AG04449 (cell line): Measurements from ENCODE around the gene RRP8.

Experiments
- CTCF ChIA-PET: fragments of 350-600 bp; formaldehyde crosslinking; extraction: SDS; loops from one replicate; lab custom pipeline; 2021; ENCODE audit warnings: antibody characterized with exemption; lab: Yijun Ruan, JAX
- POLR2A ChIA-PET: fragments of 400-600, 350-600 bp; formaldehyde crosslinking; extraction: SDS; loops from one replicate; lab custom pipeline; 2020; ENCODE audit warnings: antibody characterized with exemption, inconsistent platforms; lab: Yijun Ruan, JAX
- DNase-seq: peaks from one replicate; pipeline ENCODE4 v3.0.0-alpha.2; 2010; ENCODE audit warnings: low read depth, low spot score
- H3K4me3 ChIP-seq: 2 replicates; pipeline ENCODE4 v1.5.1; 2011; ENCODE audit warnings: low read depth, mild to moderate bottlenecking, control low read depth, low read length
- TF ChIP-seq, protein P1 (sequence below): IDR thresholded peaks from one replicate; pipeline ENCODE4 v1.5.1; 2011; ENCODE audit warnings: mild to moderate bottlenecking, moderate library complexity, low read length, control low read depth, inconsistent platforms; ENCODE audit not compliant: insufficient read depth; ENCODE audit errors: missing control alignments

The RRP8 gene

DNA sequence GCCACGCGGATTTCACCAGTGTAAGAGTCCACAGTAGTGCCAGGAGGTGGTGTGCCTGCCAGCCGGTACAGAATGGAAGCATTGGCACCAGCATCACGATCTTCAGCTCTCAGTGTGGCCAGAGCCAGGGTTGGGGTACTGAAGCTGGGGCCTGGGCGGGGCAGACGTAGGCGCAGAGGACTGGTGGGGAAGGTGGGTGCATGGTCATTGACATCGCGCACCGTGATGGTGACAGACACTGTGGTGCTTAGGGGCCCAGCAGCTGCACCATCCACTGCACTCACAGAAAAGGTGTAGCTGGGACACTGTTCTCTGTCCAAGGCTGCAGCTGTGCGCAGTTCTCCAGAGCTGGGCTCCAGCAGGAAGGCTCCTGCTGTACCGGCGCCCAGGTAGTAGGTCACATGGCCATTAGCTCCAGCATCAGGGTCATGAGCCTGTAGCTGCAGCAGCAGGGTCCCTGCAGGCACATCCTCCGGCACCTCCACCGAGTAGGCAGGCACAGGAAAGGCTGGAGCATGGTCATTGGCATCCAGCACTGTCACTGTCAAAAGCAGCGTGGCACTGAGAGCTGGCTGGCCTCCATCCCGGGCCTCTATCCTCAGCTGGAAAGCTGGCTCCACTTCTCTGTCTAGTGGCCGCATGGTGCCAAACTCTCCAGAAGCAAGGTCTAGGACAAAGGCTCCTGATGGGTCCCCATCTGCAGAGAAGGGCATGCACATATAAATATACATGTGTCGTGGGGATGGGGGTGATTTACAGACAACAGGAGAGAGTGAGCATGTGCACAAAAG lies 23.8 kb upstream of the RRP8 start:
- H3K4me3 ChIP-seq, result no peak overlapping the region
- CTCF ChIA-PET, result interaction anchor here (1.2 kb wide), 1 partner anchor 8 kb away, joined by 3 read pairs; the partner anchor contains the start of gene TPP1
- POLR2A ChIA-PET, result interaction anchor here (0.8 kb wide), 1 partner anchor 9 kb away, joined by 3 read pairs; no protein-coding TSS in a partner anchor
- TF ChIP-seq, protein P1, sequence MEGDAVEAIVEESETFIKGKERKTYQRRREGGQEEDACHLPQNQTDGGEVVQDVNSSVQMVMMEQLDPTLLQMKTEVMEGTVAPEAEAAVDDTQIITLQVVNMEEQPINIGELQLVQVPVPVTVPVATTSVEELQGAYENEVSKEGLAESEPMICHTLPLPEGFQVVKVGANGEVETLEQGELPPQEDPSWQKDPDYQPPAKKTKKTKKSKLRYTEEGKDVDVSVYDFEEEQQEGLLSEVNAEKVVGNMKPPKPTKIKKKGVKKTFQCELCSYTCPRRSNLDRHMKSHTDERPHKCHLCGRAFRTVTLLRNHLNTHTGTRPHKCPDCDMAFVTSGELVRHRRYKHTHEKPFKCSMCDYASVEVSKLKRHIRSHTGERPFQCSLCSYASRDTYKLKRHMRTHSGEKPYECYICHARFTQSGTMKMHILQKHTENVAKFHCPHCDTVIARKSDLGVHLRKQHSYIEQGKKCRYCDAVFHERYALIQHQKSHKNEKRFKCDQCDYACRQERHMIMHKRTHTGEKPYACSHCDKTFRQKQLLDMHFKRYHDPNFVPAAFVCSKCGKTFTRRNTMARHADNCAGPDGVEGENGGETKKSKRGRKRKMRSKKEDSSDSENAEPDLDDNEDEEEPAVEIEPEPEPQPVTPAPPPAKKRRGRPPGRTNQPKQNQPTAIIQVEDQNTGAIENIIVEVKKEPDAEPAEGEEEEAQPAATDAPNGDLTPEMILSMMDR, result no peak
- no peak for DNase-seq

DNA sequence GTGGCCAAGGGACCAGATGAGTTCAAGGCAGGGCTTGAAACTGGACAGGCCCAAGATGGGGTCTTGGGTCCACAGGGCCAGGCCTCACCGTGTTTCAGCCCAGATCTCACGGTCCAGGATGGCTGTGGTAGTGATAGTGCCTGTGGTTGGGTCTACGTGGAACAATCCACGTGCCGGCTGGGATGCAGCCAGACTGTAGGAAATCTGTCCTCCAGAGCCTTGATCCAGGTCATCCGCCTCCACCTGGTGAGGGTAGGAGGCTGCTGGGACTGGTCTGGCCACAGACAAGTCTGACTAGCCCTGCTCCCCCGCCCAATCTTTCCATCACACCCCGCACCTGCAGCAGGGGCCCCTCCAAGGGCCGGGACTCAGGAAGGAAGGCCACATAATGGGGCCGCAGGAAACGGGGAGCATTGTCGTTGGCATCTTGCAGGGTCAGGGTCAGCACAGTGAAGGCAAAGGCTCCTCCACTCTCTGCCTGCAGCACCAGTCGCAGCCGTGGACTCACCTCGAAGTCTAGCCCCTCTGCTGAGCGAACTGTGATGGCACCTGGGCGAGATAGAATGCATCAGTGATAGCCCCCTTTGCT lies 22.5 kb upstream of the RRP8 start:
- DNase-seq, result no peak
- POLR2A ChIA-PET, result no interaction called here
- no peak overlapping the region for H3K4me3 ChIP-seq
- CTCF ChIA-PET, result no interaction called here
- TF ChIP-seq, protein P1, result no peak

DNA sequence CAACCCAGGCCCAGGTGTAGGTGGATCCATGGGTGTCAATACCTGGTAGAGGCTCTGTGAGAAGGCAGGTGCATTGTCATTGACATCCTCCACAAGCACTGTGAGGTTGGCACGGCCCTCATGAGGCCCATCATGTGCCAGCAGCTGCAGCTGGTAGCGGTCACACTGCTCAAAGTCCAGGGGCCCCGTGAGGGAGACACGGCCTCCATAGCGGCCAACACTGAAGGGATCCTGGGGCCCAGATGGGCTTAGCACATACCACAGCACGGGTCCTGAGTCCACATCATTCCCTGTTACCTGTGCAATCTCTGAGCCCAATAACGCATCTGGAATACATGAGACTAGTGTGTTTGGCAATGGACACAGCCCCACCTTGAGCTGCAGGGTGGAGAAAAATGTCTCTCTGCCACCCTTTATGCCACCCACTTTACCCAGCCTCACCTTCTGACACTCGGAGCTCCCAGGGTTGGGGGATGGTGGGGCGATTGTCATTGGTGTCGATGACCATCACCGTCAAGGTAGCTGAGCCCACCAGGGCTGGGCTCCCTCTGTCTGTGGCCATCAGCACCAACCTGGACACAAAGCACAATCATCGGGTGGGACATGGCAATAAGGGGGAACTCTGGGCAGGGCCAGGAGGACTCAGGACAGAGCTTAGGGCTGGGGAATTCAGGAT lies 21.9 kb upstream of the RRP8 start:
- ChIA-PET POLR2A (no interaction called here), CTCF (no interaction called here)
- TF ChIP-seq, protein P1, result no peak
- no peak overlapping the region for H3K4me3 ChIP-seq
- no peak for DNase-seq

DNA sequence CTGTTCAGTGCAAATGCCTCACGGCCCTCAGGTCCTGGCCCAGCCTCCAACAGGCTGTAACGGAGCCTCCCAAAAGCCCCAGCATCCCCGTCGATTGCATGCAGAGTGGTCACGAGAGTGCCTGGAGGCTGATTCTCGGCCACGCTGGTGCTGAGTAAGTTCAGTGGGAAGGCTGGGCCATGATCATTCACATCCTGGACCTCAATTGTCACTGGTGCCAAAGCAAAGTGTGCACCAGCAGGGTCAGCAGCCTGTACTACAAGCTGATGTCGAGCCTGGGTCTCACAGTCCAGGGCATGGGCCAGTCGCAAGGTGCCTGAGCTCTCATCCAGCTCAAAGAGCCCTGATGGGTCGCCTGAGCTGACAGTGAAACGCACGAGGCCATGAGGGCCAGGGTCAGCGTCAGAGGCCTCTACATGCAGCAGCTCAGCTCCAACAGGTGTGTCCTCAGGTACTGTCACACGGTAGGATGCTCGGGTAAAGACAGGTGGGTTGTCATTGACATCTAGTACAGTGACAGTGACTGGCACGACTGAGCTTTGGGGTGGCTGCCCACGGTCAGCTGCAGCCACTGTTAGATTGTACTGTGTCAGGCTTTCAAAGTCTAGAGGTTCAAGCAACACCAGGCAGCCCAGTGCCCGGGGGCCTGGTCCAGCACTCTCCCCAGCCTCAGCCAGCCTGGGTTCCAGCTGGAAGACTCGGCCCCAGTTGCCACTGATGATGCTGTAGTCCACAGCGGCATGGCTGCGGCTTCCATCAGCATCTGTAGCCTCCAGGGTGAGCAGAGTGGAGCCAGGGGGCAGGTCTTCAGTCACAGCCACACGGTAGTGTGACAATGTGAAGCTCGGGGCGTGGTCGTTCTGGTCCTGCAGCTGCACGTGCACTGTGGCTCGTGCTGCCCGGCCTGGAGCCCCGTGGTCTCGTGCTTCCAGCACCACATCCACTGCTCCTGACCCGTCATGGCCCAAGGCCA lies 20.3 kb upstream of the RRP8 start:
- CTCF ChIA-PET, result interaction anchor here (1.0 kb wide), 1 partner anchor 60 kb away, joined by 3 read pairs; the partner anchor contains the start of gene MRPL17

More for the DNA sequence above, 20.3 kb upstream of the RRP8 start:
- POLR2A ChIA-PET, result interaction anchor here (0.7 to 1.0 kb wide), 2 partner anchors 12 to 16 kb away, joined by 3 read pairs; partner anchors contain the start of gene TAF10
- DNase-seq, result no peak
- TF ChIP-seq, protein P1, result no peak
- H3K4me3 ChIP-seq, result no peak overlapping the region
